Colonic mucosa (tissue), 4 donors: ENCODE measurements around the gene MNT. TPM values are rescaled to one million over a fixed set of nuclear protein-coding genes. Genes with fewer than 3 reads are reported as not detected.

Experiments used
- DNase-seq: peaks from one replicate; pipeline ENCODE4 v3.0.0-alpha.2; 2020
- H3K27ac ChIP-seq: fragments of 200-600 bp; one replicate; pipeline ENCODE4 v1.8.0; 2021
- H3K27me3 ChIP-seq: fragments of 200-600 bp; one replicate; pipeline ENCODE4 v1.8.0; 2021
- H3K36me3 ChIP-seq: fragments of 200-600 bp; one replicate; pipeline ENCODE4 v1.8.0; 2021
- H3K4me1 ChIP-seq: fragments of 200-600 bp; one replicate; pipeline ENCODE4 v1.8.0; 2021; ENCODE audit warnings: mild to moderate bottlenecking
- H3K4me3 ChIP-seq: fragments of 200-600 bp; one replicate; pipeline ENCODE4 v1.8.0; 2021
- H3K9ac ChIP-seq, 2 donors: one replicate each; pipeline ENCODE4 v1.7.0; 2013; ENCODE audit warnings: control low read depth in 2 of 2, low read depth in 2 of 2, low read length in 2 of 2
- H3K9me3 ChIP-seq: fragments of 200-600 bp; one replicate; pipeline ENCODE4 v1.8.0; 2021
- intact Hi-C: fragments of 100-400 bp; cut with DNase I; formaldehyde crosslinking; loops from one replicate; pipeline ENCODE4 v1.14.1; 2022
- total RNA-seq, 2 donors: library from RNA; stranded (reverse); fragmentation: NEBNext Ultra II Directional in 1 of 2; extraction: Animal tissue kit (Norgen Biotek cat#: 25700) in 1 of 2; gene quantifications; one replicate each; pipeline ENCODE4 v1.2.1, GENCODE V29; 2021
- TF ChIP-seq, protein P1 (sequence below): fragments of 200-600 bp; IDR thresholded peaks from one replicate; pipeline ENCODE4 v1.8.0; 2022; ENCODE audit warnings: antibody characterized with exemption, mild to moderate bottlenecking
- donor health status: healthy.
- donor health status: DM: no; HTN: no; CAD: no.
- donor health status: DM: no; HTN: no; CAD: no.

MNT gene
- total RNA-seq, 2 donors from 2014 or later, result 20.7 to 29.3 TPM

DNA sequence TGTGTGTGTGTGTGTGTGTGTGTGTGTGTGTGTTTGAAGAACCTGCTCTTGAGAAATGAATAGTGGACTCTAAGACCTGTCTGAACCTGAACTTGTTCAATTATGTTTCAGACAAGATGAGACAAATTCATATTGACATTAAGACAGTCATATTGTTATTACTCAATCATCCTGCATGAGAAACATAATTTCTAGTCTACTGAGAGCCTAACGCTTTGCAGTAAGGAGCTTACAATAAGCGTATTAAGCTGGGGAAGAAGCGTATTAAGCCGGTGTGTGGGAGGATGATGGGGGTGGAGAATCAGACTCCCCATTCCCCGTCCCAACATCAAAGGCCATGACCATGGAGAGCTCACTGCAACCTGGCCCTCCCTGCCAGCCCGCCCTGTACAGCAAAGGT, 22.4 kb upstream of the MNT start:
- TF ChIP-seq, protein P1, sequence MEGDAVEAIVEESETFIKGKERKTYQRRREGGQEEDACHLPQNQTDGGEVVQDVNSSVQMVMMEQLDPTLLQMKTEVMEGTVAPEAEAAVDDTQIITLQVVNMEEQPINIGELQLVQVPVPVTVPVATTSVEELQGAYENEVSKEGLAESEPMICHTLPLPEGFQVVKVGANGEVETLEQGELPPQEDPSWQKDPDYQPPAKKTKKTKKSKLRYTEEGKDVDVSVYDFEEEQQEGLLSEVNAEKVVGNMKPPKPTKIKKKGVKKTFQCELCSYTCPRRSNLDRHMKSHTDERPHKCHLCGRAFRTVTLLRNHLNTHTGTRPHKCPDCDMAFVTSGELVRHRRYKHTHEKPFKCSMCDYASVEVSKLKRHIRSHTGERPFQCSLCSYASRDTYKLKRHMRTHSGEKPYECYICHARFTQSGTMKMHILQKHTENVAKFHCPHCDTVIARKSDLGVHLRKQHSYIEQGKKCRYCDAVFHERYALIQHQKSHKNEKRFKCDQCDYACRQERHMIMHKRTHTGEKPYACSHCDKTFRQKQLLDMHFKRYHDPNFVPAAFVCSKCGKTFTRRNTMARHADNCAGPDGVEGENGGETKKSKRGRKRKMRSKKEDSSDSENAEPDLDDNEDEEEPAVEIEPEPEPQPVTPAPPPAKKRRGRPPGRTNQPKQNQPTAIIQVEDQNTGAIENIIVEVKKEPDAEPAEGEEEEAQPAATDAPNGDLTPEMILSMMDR, result no peak
- no peaks in the 10 kb centered on the region for H3K9me3 ChIP-seq
- H3K4me3 ChIP-seq, result no peak overlapping the region
- no peaks in the 10 kb centered on the region for H3K36me3 ChIP-seq
- H3K27me3 ChIP-seq, result no peaks in the 10 kb centered on the region
- no peak for DNase-seq
- H3K9ac ChIP-seq, result no peak overlapping the region
- no peak overlapping the region for H3K27ac ChIP-seq
- no peaks in the 10 kb centered on the region for H3K4me1 ChIP-seq
- intact Hi-C loops, result no loop called here

DNA sequence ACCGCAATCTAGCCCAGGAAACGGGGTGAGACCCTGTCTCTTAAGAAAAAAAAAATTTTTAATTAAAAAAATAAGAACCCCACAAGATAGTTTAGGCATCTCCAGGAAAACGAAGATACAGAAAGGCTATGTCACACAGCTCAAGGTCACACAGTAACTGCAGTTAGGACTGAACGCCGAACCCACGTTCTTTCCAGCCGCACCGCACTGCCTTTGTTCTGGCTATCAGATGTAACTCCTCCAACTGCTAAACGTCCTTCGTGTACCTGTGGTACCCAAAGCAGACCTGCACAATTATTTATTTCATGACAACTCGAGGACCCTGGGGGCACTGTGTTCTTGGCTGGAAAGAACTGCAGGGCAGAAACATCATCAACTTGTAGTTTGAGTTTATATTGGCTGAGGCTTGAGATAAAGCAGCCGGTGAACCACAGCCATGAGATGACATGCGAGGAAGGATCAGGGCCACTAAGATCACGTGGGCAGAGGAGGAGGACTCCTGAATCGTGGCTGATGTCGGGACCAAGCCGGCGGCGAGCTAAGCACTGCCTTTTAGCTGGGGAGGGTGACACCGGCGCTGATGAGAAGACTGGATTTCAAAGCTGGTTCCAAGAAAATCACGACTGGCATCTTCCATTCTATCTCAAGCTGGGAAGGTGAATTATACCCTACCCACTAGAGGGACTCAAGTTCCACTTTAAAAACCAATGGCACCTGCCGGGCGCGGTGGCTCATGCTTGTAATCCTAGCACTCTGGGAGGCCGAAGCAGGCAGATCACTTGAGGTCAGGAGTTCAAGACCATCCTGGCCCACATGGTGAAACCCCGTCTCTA, 20.7 kb upstream of the MNT start:
- H3K9ac ChIP-seq, result no peak overlapping the region
- no peaks in the 10 kb centered on the region for H3K36me3 ChIP-seq
- H3K4me1 ChIP-seq, result no peaks in the 10 kb centered on the region
- DNase-seq, result no peak
- H3K9me3 ChIP-seq, result no peaks in the 10 kb centered on the region
- H3K27ac ChIP-seq, result no peak overlapping the region
- no peaks in the 10 kb centered on the region for H3K27me3 ChIP-seq
- TF ChIP-seq, protein P1, result no peak
- intact Hi-C loops, result no loop called here
- no peak overlapping the region for H3K4me3 ChIP-seq

DNA sequence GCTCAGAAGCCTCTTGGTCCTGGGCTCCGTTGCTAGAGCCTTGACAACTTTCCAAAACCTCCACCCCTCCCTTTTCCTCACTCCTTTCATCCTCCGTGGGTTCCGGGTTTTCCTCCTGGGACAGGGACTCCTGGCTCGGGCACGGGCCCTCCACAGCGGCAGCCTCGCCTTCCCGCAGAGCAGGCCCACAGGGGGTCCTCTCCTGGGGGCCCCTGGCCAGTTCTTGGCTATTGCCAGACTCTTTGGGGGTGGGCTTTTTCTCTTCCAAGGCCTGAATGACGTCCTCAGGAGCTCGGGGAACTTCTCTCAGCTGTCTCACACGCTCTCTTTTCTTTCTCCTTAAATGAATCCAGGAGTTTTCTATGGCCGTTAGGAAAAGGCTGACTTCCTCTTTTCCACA, 19.3 kb upstream of the MNT start:
- Histone ChIP-seq H3K9ac (no peak overlapping the region), H3K36me3 (no peaks in the 10 kb centered on the region), H3K9me3 (no peaks in the 10 kb centered on the region), H3K4me1 (no peaks in the 10 kb centered on the region), H3K27ac (no peak overlapping the region), H3K27me3 (no peaks in the 10 kb centered on the region), H3K4me3 (no peak overlapping the region)
- no peak for DNase-seq
- intact Hi-C loops, result no loop called here
- TF ChIP-seq, protein P1, result no peak

DNA sequence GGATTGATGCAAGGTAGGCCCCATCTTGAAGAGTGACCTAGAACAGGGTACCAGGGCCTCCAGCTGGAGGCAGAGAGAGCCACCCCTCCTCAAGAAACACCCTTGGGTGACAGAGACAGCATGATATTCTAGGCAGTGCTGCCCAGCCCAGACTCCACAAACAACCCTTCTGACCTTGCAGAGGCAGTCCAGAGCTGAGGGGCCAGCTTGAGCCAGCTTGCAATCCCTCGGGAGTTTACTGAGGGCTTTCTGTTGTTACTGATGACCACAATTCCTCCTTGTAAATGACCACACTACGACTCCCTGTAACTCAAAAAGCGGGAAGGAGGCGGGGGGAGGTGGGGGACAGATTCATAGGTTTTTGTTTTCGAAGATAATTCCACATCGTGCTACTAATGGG, 18.6 kb upstream of the MNT start:
- Histone ChIP-seq H3K4me1 (no peaks in the 10 kb centered on the region), H3K4me3 (no peak overlapping the region), H3K27me3 (no peaks in the 10 kb centered on the region), H3K27ac (no peak overlapping the region), H3K36me3 (no peaks in the 10 kb centered on the region), H3K9ac (no peak overlapping the region), H3K9me3 (no peaks in the 10 kb centered on the region)
- intact Hi-C loops, result no loop called here
- DNase-seq, result no peak
- TF ChIP-seq, protein P1, result no peak

DNA sequence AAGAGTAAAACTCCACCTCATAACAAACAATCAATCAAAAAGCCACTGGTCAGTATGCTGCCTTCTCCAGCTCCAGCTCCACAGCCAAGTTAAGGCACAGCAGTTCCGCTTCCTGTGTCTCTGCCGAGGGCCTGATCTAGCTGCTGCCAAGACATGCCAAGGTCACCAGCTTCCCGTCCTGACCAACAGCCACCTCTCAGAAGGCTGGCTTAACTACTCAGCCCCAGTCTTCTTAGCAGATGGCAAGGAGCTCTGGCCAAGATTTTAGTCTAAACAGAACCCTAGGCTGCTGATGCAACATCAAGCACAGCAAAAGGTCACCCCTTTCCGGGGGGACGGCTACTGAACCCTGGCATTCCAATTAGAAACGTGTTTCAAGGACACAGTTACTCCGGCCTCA, 17.7 kb upstream of the MNT start:
- DNase-seq, result no peak
- Histone ChIP-seq H3K36me3 (no peaks in the 10 kb centered on the region), H3K9ac (no peak overlapping the region), H3K27ac (peak overlapping the region; percentile 15), H3K4me1 (no peaks in the 10 kb centered on the region), H3K9me3 (no peaks in the 10 kb centered on the region), H3K4me3 (no peak overlapping the region), H3K27me3 (no peaks in the 10 kb centered on the region)
- TF ChIP-seq, protein P1, result no peak
- intact Hi-C loops, result no loop called here
